Measurements from ENCODE around the gene FBXO10.

DNA sequence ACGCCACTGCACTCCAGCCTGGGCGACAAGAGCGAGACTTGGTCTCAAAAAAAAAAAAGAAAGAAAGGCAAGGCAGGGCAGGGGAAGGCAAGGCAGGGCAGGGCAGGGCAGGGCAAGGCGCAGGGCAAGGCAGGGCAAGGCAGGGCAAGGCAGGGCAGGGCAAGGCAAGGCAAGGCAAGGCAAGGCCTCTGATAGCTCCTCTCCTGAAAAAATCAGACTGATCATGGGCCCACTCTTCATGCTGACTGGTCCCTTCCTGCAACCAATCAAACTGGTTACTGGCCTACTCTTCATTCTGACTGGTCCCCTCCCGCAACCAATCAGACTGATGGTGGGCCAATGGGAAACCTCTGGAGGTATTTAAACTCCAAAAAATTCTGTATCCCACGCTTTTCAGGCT, 107.6 kb downstream of the FBXO10 start:
- TF ChIP-seq POLR2A (IDR thresholded peaks at IDR 0.05): no peak
- TF ChIP-seq CTCF (IDR thresholded peaks at IDR 0.05): no peak
- no peak for TF ChIP-seq EP300 (IDR thresholded peaks at IDR 0.05)

Data from tibial nerve (tissue), 4 donors.